Lower lobe of right lung (tissue), 2 donors: ENCODE measurements around the gene OXT. TPM values are rescaled to one million over a fixed set of nuclear protein-coding genes. Genes with fewer than 3 reads are reported as not detected.
A peak's percentile ranks its signal among the peaks of the same experiment; 100 is the strongest.

ENCODE experiments used
- ATAC-seq, 2 donors: fragments of 200-7000 bp; cut with Tn5 transposase; one replicate each; pipeline ENCODE4 v1.9.1; 2020 to 2022; ENCODE audit warnings: mild to moderate bottlenecking in 2 of 2, moderate library complexity in 2 of 2
- DNase-seq: peaks from one replicate; pipeline ENCODE4 v3.0.0-alpha.2; 2020
- H3K27ac ChIP-seq: fragments of 200-600 bp; one replicate; pipeline ENCODE4 v1.8.0; 2022
- H3K27me3 ChIP-seq: fragments of 200-600 bp; one replicate; pipeline ENCODE4 v1.8.0; 2022; ENCODE audit warnings: low read depth
- H3K36me3 ChIP-seq: fragments of 200-600 bp; one replicate; pipeline ENCODE4 v1.8.0; 2022; ENCODE audit warnings: mild to moderate bottlenecking
- H3K4me1 ChIP-seq: fragments of 200-600 bp; one replicate; pipeline ENCODE4 v1.8.0; 2022
- H3K4me3 ChIP-seq: fragments of 200-600 bp; one replicate; pipeline ENCODE4 v1.8.0; 2022; ENCODE audit warnings: mild to moderate bottlenecking
- H3K9me3 ChIP-seq: fragments of 200-600 bp; one replicate; pipeline ENCODE4 v1.8.0; 2022
- CTCF ChIP-seq: fragments of 200-600 bp; IDR thresholded peaks from one replicate; pipeline ENCODE4 v1.8.0; 2022; ENCODE audit warnings: antibody characterized with exemption, mild to moderate bottlenecking
- intact Hi-C: fragments of 100-400 bp; cut with DNase I; formaldehyde crosslinking; loops from one replicate; pipeline ENCODE4 v1.11.0; 2022
- total RNA-seq: library from RNA; stranded (reverse); fragmentation: NEBNext Ultra II Directional; extraction: Animal tissue kit (Norgen Biotek cat#: 25700); gene quantifications from one replicate; pipeline ENCODE4 v1.2.1, GENCODE V29; 2021
- donor health status: DM: no; HTN: yes; CAD: no; lungs with severe emphysema.

Gene OXT
- total RNA-seq, 1 donor from 2014 or later, result not detected

DNA sequence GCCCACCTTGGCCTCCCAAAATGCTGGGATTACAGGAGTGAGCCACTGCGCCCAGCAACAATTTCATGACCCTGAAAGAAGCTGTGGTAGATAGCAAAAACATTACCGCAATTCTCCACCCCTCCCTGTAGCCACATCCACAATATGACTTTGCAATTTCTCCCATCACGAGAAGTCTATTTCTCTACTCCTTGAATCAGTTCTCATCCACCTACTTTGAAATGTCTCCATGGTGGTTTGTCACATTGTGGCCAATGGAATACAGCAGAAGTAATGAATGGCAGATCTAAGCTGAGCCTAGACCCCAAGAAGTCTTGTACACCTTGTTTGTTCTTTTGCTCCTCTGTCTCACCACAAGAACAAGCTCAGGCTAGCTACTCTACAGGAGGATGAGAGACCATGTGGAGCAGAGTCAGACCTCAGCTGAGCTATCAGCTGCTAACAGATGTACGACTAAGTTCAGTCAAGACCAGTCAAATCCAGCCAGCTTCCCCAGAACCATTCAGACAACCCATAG, 6.3 kb downstream of the OXT start:
- H3K4me3 ChIP-seq, result no peak overlapping the region
- H3K36me3 ChIP-seq, result no peaks in the 10 kb centered on the region
- ATAC-seq (no peak), DNase-seq (no peak)
- H3K4me1 ChIP-seq, result peaks cover 5% of the 10 kb centered on the region
- H3K27me3 ChIP-seq, result peaks cover 25% of the 10 kb centered on the region
- intact Hi-C loops, result no loop called here
- H3K9me3 ChIP-seq, result no peaks in the 10 kb centered on the region
- no peak for TF ChIP-seq CTCF
- no peak overlapping the region for H3K27ac ChIP-seq

DNA sequence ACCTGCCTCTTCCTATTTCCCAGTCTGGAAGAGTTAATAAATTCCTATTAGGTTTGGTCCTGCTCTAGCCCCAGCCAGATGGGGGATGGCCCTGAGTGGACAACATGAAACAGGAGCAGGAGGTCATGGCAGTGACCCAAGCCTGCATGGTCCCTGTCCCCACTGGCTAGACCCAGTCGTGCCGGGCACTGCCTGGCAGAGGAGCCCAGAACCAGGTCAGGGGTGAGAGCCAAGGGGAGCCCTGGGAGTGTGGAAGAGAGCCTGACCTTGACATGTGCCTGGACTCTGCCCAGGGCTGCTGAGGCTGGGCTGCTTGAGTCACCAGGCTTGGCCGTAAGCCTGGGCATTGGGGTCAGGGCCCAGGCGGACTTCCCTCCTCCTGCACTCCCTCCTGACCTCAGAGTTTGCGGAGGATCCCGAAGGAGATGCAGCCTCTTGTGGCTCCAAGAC, 9.5 kb downstream of the OXT start:
- H3K27ac ChIP-seq, result no peak overlapping the region
- peak in 1 of 2 donors; percentile 21 for ATAC-seq
- peaks cover 16% of the 10 kb centered on the region for H3K4me1 ChIP-seq

GRCh38 chr20:3081641-3082040, 10.2 kb downstream of the OXT start:
- no peak for ATAC-seq
- no peak for TF ChIP-seq CTCF
- Histone ChIP-seq H3K36me3 (no peaks in the 10 kb centered on the region), H3K9me3 (no peaks in the 10 kb centered on the region), H3K27me3 (peaks cover 52% of the 10 kb centered on the region), H3K4me3 (no peak overlapping the region), H3K27ac (no peak overlapping the region), H3K4me1 (peaks cover 16% of the 10 kb centered on the region)
- intact Hi-C loops, result no loop called here
- DNase-seq, result no peak

More for the DNA sequence above, 9.5 kb downstream of the OXT start:
- TF ChIP-seq CTCF, result no peak
- no peak overlapping the region for H3K4me3 ChIP-seq
- DNase-seq, result no peak
- H3K27me3 ChIP-seq, result peaks cover 51% of the 10 kb centered on the region
- intact Hi-C loops, result no loop called here
- no peaks in the 10 kb centered on the region for H3K36me3 ChIP-seq
- H3K9me3 ChIP-seq, result no peaks in the 10 kb centered on the region

GRCh38 chr20:3082306-3082951, 11.0 kb downstream of the OXT start:
- peak overlapping the region; percentile 35 for H3K4me3 ChIP-seq
- H3K27me3 ChIP-seq, result peaks cover 52% of the 10 kb centered on the region
- TF ChIP-seq CTCF, result no peak
- DNase-seq (no peak), ATAC-seq (peak; percentile 25 to 49)
- H3K9me3 ChIP-seq, result no peaks in the 10 kb centered on the region
- intact Hi-C loops, result no loop called here
- H3K27ac ChIP-seq, result no peak overlapping the region
- no peaks in the 10 kb centered on the region for H3K36me3 ChIP-seq
- H3K4me1 ChIP-seq, result peaks cover 16% of the 10 kb centered on the region

GRCh38 chr20:3082955-3083952, 11.8 kb downstream of the OXT start:
- peaks cover 52% of the 10 kb centered on the region for H3K27me3 ChIP-seq
- intact Hi-C loops, result no loop called here
- peak; percentile 17 to 18 for ATAC-seq

More at GRCh38 chr20:3082955-3083952, 11.8 kb downstream of the OXT start:
- no peak for DNase-seq
- Histone ChIP-seq H3K36me3 (no peaks in the 10 kb centered on the region), H3K4me1 (peaks cover 16% of the 10 kb centered on the region), H3K9me3 (no peaks in the 10 kb centered on the region), H3K4me3 (peak overlapping the region; percentile 35), H3K27ac (no peak overlapping the region)
- TF ChIP-seq CTCF, result no peak
